HG03457 (cell line): ENCODE results near the gene OR6B3.
"Not testable (repeated sequence)": the region's sequence is repeated elsewhere in the genome, so short reads cannot be mapped to it uniquely, and the experiment has no call there.

Source experiments
- ATAC-seq: cut with Tn5 transposase; IDR thresholded peaks from one replicate; pipeline ENCODE4 v1.9.1; 2021; ENCODE audit warnings: moderate number of reproducible peaks; ENCODE audit not compliant: unreplicated experiment

OR6B3 gene

GRCh38 chr2:240044096-240044495, 9.2 kb downstream of the OR6B3 start:
- not testable (repeated sequence) for ATAC-seq

- no peak for ATAC-seq
These were observed 9.9 kb downstream of the OR6B3 start for GRCh38 chr2:240043279-240043989.

- no peak for ATAC-seq
These were observed 10.6 kb downstream of the OR6B3 start for GRCh38 chr2:240042740-240043139.

GRCh38 chr2:240041363-240041762, 12.0 kb downstream of the OR6B3 start:
- ATAC-seq = no peak

GRCh38 chr2:240037358-240037757, 16.0 kb downstream of the OR6B3 start:
- ATAC-seq = no peak

- no peak for ATAC-seq
These were observed 20.0 kb downstream of the OR6B3 start for GRCh38 chr2:240033330-240033678.

GRCh38 chr2:240032406-240033329, 20.7 kb downstream of the OR6B3 start:
- no peak for ATAC-seq

- ATAC-seq = no peak
These were observed 22.8 kb downstream of the OR6B3 start, which contains the start of gene OR6B2 for GRCh38 chr2:240030379-240031094. Gene OR6B2 (minus strand): TSS chr2:240030429. CDS start chr2:240030429, 0 bp downstream.

GRCh38 chr2:240024766-240025165, 28.6 kb downstream of the OR6B3 start:
- ATAC-seq = no peak

- no peak for ATAC-seq
These were observed 29.5 kb downstream of the OR6B3 start for GRCh38 chr2:240023792-240024191.

GRCh38 chr2:240021488-240022104, 31.7 kb downstream of the OR6B3 start:
- ATAC-seq = no peak

GRCh38 chr2:240018071-240018750, 35.1 kb downstream of the OR6B3 start:
- ATAC-seq = no peak

GRCh38 chr2:240014327-240014726, 39.0 kb downstream of the OR6B3 start:
- ATAC-seq = no peak

- no peak for ATAC-seq
These were observed 40.0 kb downstream of the OR6B3 start for GRCh38 chr2:240013343-240013742.

GRCh38 chr2:240002983-240003382, 50.3 kb downstream of the OR6B3 start:
- no peak for ATAC-seq

GRCh38 chr2:240000671-240001070, 52.6 kb downstream of the OR6B3 start:
- no peak for ATAC-seq

GRCh38 chr2:239997686-239998409, 55.5 kb downstream of the OR6B3 start:
- no peak for ATAC-seq
